Measurements from ENCODE around the gene AOC1.

AOC1 gene

GRCh38 chr7:150829426-150829825 lies 22.9 kb upstream of the AOC1 start:
- Histone ChIP-seq H3K9me3 (no peaks in the 10 kb centered on the region), H3K4me1 (ENCODE audit: control insufficient read depth in 1 of 2, insufficient read depth in 1 of 2, low read depth in 1 of 2, low read length in 1 of 2) (no peaks in the 10 kb centered on the region), H3K4me3 (ENCODE audit: low read depth in 1 of 2, low read length in 1 of 2) (no peak overlapping the region), H3K27ac (no peak overlapping the region), H3K27me3 (peaks cover 21% of the 10 kb centered on the region), H3K36me3 (no peaks in the 10 kb centered on the region)
- no peak for TF ChIP-seq CTCF (IDR thresholded peaks at IDR 0.05)

GRCh38 chr7:150830937-150831336 lies 21.4 kb upstream of the AOC1 start:
- Histone ChIP-seq H3K27me3 (peaks cover 24% of the 10 kb centered on the region), H3K4me3 (ENCODE audit: low read depth in 1 of 2, low read length in 1 of 2) (no peak overlapping the region), H3K4me1 (ENCODE audit: control insufficient read depth in 1 of 2, insufficient read depth in 1 of 2, low read depth in 1 of 2, low read length in 1 of 2) (no peaks in the 10 kb centered on the region), H3K9me3 (no peaks in the 10 kb centered on the region), H3K27ac (no peak overlapping the region), H3K36me3 (no peaks in the 10 kb centered on the region)
- no peak for TF ChIP-seq CTCF (IDR thresholded peaks at IDR 0.05)

GRCh38 chr7:150831851-150832250 lies 20.5 kb upstream of the AOC1 start:
- no peak for TF ChIP-seq CTCF (IDR thresholded peaks at IDR 0.05)
- Histone ChIP-seq H3K4me1 (ENCODE audit: control insufficient read depth in 1 of 2, insufficient read depth in 1 of 2, low read depth in 1 of 2, low read length in 1 of 2) (no peaks in the 10 kb centered on the region), H3K27ac (no peak overlapping the region), H3K36me3 (no peaks in the 10 kb centered on the region), H3K4me3 (ENCODE audit: low read depth in 1 of 2, low read length in 1 of 2) (no peak overlapping the region), H3K9me3 (no peaks in the 10 kb centered on the region), H3K27me3 (peaks cover 29% of the 10 kb centered on the region)

- no peak overlapping the region for H3K27ac ChIP-seq
- no peak for TF ChIP-seq CTCF (IDR thresholded peaks at IDR 0.05)
- H3K9me3 ChIP-seq: no peaks in the 10 kb centered on the region
Measured at GRCh38 chr7:150835019-150835418, 17.3 kb upstream of the AOC1 start.

GRCh38 chr7:150835702-150836280 lies 16.5 kb upstream of the AOC1 start:
- H3K4me1 ChIP-seq (ENCODE audit: control insufficient read depth in 1 of 2, insufficient read depth in 1 of 2, low read depth in 1 of 2, low read length in 1 of 2): no peaks in the 10 kb centered on the region
- no peaks in the 10 kb centered on the region for H3K36me3 ChIP-seq
- no peak overlapping the region for H3K27ac ChIP-seq
- H3K4me3 ChIP-seq (ENCODE audit: low read depth in 1 of 2, low read length in 1 of 2): no peak overlapping the region
- H3K27me3 ChIP-seq: peaks cover 21% of the 10 kb centered on the region
- no peak for TF ChIP-seq CTCF (IDR thresholded peaks at IDR 0.05)
- H3K9me3 ChIP-seq: no peaks in the 10 kb centered on the region

More at GRCh38 chr7:150835019-150835418, 17.3 kb upstream of the AOC1 start:
- H3K36me3 ChIP-seq: no peaks in the 10 kb centered on the region
- no peak overlapping the region for H3K4me3 ChIP-seq (ENCODE audit: low read depth in 1 of 2, low read length in 1 of 2)
- no peaks in the 10 kb centered on the region for H3K4me1 ChIP-seq (ENCODE audit: control insufficient read depth in 1 of 2, insufficient read depth in 1 of 2, low read depth in 1 of 2, low read length in 1 of 2)
- H3K27me3 ChIP-seq: peaks cover 21% of the 10 kb centered on the region
